GM12878 (cell line): ENCODE data around the gene DAB2IP. TPM values are rescaled to one million over a fixed set of nuclear protein-coding genes. Genes with fewer than 3 reads are reported as not detected.

Source experiments
- ATAC-seq: fragments of 200-7000 bp; cut with Tn5 transposase; 3 replicates; pipeline ENCODE4 v1.9.1; 2020; ENCODE audit warnings: mild to moderate bottlenecking, moderate library complexity
- BruUV-seq: library from RNA; stranded (reverse); fragments of 400-500 nt; replicated peaks from 2 replicates; lab custom pipeline; 2021; lab: Mats Ljungman, UMichigan
- CTCF ChIA-PET: fragments of 300-600 bp; sonication (Branson Sonifier 250); formaldehyde crosslinking; extraction: SDS; loops from one replicate; lab custom pipeline; 2021; ENCODE audit warnings: inconsistent platforms; lab: Yijun Ruan, JAX
- POLR2A ChIA-PET: fragments of 350-600 bp; formaldehyde crosslinking; extraction: SDS; loops from one replicate; lab custom pipeline; 2021; ENCODE audit warnings: inconsistent platforms; lab: Charles Lee
- RAD21 ChIA-PET: fragments of 300-600 bp; sonication (Branson Sonifier 250); formaldehyde crosslinking; loops from one replicate; lab custom pipeline; 2023; ENCODE audit warnings: antibody characterized with exemption; ENCODE audit not compliant: unreplicated experiment; lab: Charles Lee
- SMC1A ChIA-PET: fragments of 300-600 bp; sonication (Branson Sonifier 250); formaldehyde crosslinking; loops from one replicate; lab custom pipeline; 2023; ENCODE audit not compliant: unreplicated experiment, uncharacterized antibody; lab: Charles Lee
- DNase-seq: peaks from one replicate; pipeline ENCODE4 v3.0.0-alpha.2; 2011; ENCODE audit warnings: low read depth, low spot score
- FAIRE-seq: peaks from 3 replicates; lab custom pipeline; 2011; peaks lifted over from hg19 to GRCh38; lab: Jason Lieb, UNC
- H2AFZ ChIP-seq: 2 replicates; pipeline ENCODE4 v1.6.0; 2011; ENCODE audit warnings: low read depth, low read length, control low read depth; ENCODE audit not compliant: control insufficient read depth
- H3K27ac ChIP-seq: 2 replicates; pipeline ENCODE4 v1.5.1; 2011; ENCODE audit warnings: control low read depth; ENCODE audit not compliant: control insufficient read depth, insufficient read depth
- H3K27me3 ChIP-seq, 2 experiments: replicated peaks in 1 of 2; 2 replicates each; pipeline versions ENCODE4 v1.6.0 to v1.6.1; 2011; ENCODE audit warnings: low read length in 1 of 2; ENCODE audit not compliant: control insufficient read depth in 2 of 2, insufficient read depth in 2 of 2
- H3K36me3 ChIP-seq, 2 experiments: 2 replicates each; pipeline ENCODE4 v1.5.1; 2011; ENCODE audit warnings: low read length in 1 of 2; ENCODE audit not compliant: control insufficient read depth in 2 of 2, insufficient read depth in 2 of 2
- H3K4me1 ChIP-seq: 2 replicates; pipeline ENCODE4 v1.6.1; 2011; ENCODE audit warnings: mild to moderate bottlenecking, low read length, moderate library complexity, mixed read lengths; ENCODE audit not compliant: control insufficient read depth, insufficient read depth
- H3K4me2 ChIP-seq: 2 replicates; pipeline ENCODE4 v1.6.0; 2011; ENCODE audit warnings: control low read depth; ENCODE audit not compliant: control insufficient read depth, insufficient read depth
- H3K4me3 ChIP-seq: fragments of 200-600 bp; sonication (generic); 2 replicates; pipeline ENCODE4 v1.5.1; 2016
- H3K79me2 ChIP-seq: 2 replicates; pipeline ENCODE4 v1.6.0; 2011; ENCODE audit warnings: low read length; ENCODE audit not compliant: control insufficient read depth, insufficient read depth
- H3K9ac ChIP-seq: 2 replicates; pipeline ENCODE4 v1.8.0; 2011; ENCODE audit warnings: low read length, control low read depth, mixed read lengths; ENCODE audit not compliant: control insufficient read depth, insufficient read depth
- H3K9me3 ChIP-seq: replicated peaks from 3 replicates; pipeline ENCODE4 v1.5.1; 2011; ENCODE audit warnings: mild to moderate bottlenecking, low read length; ENCODE audit not compliant: control insufficient read depth, insufficient read depth
- H4K20me1 ChIP-seq: 2 replicates; pipeline ENCODE4 v1.6.0; 2011; ENCODE audit not compliant: control insufficient read depth, insufficient read depth
- BRCA1 ChIP-seq: IDR thresholded peaks from 2 replicates; pipeline ENCODE4 v1.6.1; 2011; ENCODE audit warnings: low read depth, low read length, improper control_type of control experiment
- CREB1 ChIP-seq: IDR thresholded peaks from 2 replicates; pipeline ENCODE4 v1.6.1; 2012; ENCODE audit warnings: low read depth, mild to moderate bottlenecking, inconsistent platforms
- CREM ChIP-seq: IDR thresholded peaks from 2 replicates; pipeline ENCODE4 v1.6.1; 2014; ENCODE audit warnings: antibody characterized with exemption, low read depth
- HCFC1 ChIP-seq: fragments of 150-350 bp; IDR thresholded peaks from 2 replicates; pipeline ENCODE4 v1.6.1; 2014; ENCODE audit warnings: low read length
- IRF4 ChIP-seq: IDR thresholded peaks from 2 replicates; pipeline ENCODE4 v1.6.1; 2011; ENCODE audit warnings: low read depth, low read length
- MTA3 ChIP-seq: IDR thresholded peaks from 2 replicates; pipeline ENCODE4 v1.6.1; 2012; ENCODE audit warnings: low read length, inconsistent platforms, borderline replicate concordance
- NR2C2 ChIP-seq: IDR thresholded peaks from 2 replicates; pipeline ENCODE4 v1.6.1; 2011; ENCODE audit warnings: borderline replicate concordance, low read depth; ENCODE audit not compliant: control insufficient read depth, insufficient read length
- PML ChIP-seq: IDR thresholded peaks from 2 replicates; pipeline ENCODE4 v1.6.1; 2012; ENCODE audit warnings: low read length, inconsistent platforms
- SUPT20H ChIP-seq: IDR thresholded peaks from 2 replicates; pipeline ENCODE4 v1.6.1; 2011; ENCODE audit warnings: low read depth, mild to moderate bottlenecking, low read length, moderate library complexity, borderline replicate concordance; ENCODE audit not compliant: control insufficient read depth
- ZNF207 ChIP-seq: fragments of 450-650 bp; IDR thresholded peaks from 2 replicates; pipeline ENCODE4 v1.6.1; 2014; ENCODE audit warnings: antibody characterized with exemption, mild to moderate bottlenecking, borderline replicate concordance
- WGBS: methylation state at CpG from one replicate; pipeline ENCODE4 v1.1.6; 2016; ENCODE audit warnings: low lambda C conversion rate; ENCODE audit not compliant: insufficient replicate concordance, insufficient coverage; ENCODE audit errors: missing lambda C conversion rate; 5-methylcytosine and 5-hydroxymethylcytosine counted together
- in situ Hi-C: fragments of 300-500 bp; cut with MboI; formaldehyde crosslinking; loops from 9 replicates; pipeline ENCODE4 v1.14.3; 2018; ENCODE audit warnings: mixed read lengths
- intact Hi-C: fragments of 100-400 bp; cut with micrococcal nuclease; formaldehyde crosslinking; loops from one replicate; pipeline ENCODE4 v1.14.2; 2022; ENCODE audit not compliant: unreplicated experiment
- polyA plus RNA-seq, 11 experiments: library from polyadenylated mRNA; depleted of rRNA in 4 of 11; unstranded in 6 of 11; stranded (reverse) in 5 of 11; fragments of >200 nt; fragmentation: Nextera tagmentation in 4 of 11; fragmentation: Illumina TruSeq in 1 of 11; extraction: Ambion mirVana in 4 of 11; extraction: Trizol in 1 of 11; gene quantifications; 1 replicate in 1 of 11; 2 replicates in 10 of 11; pipeline versions ENCODE4 v1.2.1 to v1.2.3, GENCODE V29; 2011 to 2016; ENCODE audit warnings: inconsistent platforms in 2 of 11, missing spikeins in 2 of 11, low read depth in 1 of 11
- total RNA-seq, 4 experiments: library from RNA; depleted of rRNA in 3 of 4; stranded (reverse); fragments of >200 nt in 3 of 4; fragmentation: Illumina TruSeq in 1 of 4; extraction: Trizol in 1 of 4; gene quantifications; 2 replicates each; pipeline versions ENCODE4 v1.2.1 to v1.2.3, GENCODE V29; 2013 to 2021
- TF ChIP-seq, protein P1 (sequence below): IDR thresholded peaks from 2 replicates; pipeline ENCODE4 v1.6.1; 2012; ENCODE audit warnings: mild to moderate bottlenecking, low read depth, low read length
- TF ChIP-seq, protein P2 (sequence below): fragments of 450-650 bp; IDR thresholded peaks from 2 replicates; pipeline ENCODE4 v1.6.1; 2018; ENCODE audit warnings: mild to moderate bottlenecking, low read depth, moderate library complexity; ENCODE audit not compliant: partially characterized antibody

DAB2IP gene
- total and polyA plus RNA-seq, 10 of the 15 experiments (the other 5 are each of a cell fraction or from before 2014, with no cell fraction given), result 0.03 to 0.38 (median 0.14) TPM; not detected in 6

DNA sequence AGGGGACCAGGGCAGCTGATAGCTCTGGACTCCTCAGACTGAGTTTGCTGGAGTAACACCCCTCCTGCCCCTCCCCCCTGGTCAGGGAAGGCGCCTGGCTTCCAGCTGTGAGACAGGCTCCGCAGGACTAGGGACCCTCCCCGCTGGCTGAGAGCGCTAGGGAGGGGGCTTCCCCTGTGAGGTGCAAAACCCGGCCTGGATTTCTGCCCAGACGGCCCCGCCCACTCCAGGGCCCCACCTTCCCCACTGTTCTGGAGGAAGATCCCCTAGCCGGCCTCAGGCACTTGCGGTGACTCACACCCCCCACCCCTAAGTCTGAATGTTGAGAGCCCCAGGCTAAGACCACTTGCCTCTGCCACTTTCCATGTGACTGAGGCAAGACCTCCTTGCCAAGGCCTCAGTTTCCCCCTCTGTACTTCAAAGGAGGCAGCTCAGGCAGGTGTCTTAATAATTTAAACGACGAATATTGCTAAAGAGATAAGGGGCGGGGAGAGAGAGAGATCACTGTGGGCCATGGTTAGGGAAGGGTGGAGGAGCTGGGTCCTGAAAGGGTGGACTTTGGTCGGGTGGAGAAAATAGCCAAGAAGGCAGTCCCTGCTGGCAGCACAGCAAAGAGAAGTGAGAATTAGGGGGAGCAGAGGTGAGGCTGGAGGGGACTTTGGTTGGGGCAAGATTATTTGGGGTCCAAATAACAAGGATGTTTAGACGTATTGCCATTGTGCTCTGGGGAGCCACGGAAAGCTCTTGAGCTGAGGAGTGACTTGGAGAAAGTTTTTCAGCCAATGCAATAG is 1.0 kb upstream of the DAB2IP start:
- DNase-seq (no peak), FAIRE-seq (no peak), ATAC-seq (peak; percentile 38; the same call in 1 of the 3 replicates)
- 20% methylated on average over 15 of the region's 15 CpGs for whole genome bisulfite sequencing
- Histone ChIP-seq H2AFZ (no peak overlapping the region), H3K4me2 (no peak overlapping the region), H3K27me3 (peaks cover 21 to 26% of the 10 kb centered on the region in 2 experiments), H3K4me3 (no peak overlapping the region), H3K27ac (no peak overlapping the region), H3K36me3 (no peaks in the 10 kb centered on the region), H3K9ac (no peak overlapping the region), H3K79me2 (no peaks in the 10 kb centered on the region), H3K9me3 (no peaks in the 10 kb centered on the region), H3K4me1 (no peaks in the 10 kb centered on the region), H4K20me1 (no peaks in the 10 kb centered on the region)
- in situ Hi-C loops, result no loop called here
- no peak for TF ChIP-seq ZNF207
- TF ChIP-seq, protein P1, sequence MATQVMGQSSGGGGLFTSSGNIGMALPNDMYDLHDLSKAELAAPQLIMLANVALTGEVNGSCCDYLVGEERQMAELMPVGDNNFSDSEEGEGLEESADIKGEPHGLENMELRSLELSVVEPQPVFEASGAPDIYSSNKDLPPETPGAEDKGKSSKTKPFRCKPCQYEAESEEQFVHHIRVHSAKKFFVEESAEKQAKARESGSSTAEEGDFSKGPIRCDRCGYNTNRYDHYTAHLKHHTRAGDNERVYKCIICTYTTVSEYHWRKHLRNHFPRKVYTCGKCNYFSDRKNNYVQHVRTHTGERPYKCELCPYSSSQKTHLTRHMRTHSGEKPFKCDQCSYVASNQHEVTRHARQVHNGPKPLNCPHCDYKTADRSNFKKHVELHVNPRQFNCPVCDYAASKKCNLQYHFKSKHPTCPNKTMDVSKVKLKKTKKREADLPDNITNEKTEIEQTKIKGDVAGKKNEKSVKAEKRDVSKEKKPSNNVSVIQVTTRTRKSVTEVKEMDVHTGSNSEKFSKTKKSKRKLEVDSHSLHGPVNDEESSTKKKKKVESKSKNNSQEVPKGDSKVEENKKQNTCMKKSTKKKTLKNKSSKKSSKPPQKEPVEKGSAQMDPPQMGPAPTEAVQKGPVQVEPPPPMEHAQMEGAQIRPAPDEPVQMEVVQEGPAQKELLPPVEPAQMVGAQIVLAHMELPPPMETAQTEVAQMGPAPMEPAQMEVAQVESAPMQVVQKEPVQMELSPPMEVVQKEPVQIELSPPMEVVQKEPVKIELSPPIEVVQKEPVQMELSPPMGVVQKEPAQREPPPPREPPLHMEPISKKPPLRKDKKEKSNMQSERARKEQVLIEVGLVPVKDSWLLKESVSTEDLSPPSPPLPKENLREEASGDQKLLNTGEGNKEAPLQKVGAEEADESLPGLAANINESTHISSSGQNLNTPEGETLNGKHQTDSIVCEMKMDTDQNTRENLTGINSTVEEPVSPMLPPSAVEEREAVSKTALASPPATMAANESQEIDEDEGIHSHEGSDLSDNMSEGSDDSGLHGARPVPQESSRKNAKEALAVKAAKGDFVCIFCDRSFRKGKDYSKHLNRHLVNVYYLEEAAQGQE, result no peak
- TF ChIP-seq PML, result no peak
- no peak for TF ChIP-seq SUPT20H
- no peak for TF ChIP-seq IRF4
- TF ChIP-seq NR2C2, result no peak
- TF ChIP-seq BRCA1, result no peak
- TF ChIP-seq, protein P2, sequence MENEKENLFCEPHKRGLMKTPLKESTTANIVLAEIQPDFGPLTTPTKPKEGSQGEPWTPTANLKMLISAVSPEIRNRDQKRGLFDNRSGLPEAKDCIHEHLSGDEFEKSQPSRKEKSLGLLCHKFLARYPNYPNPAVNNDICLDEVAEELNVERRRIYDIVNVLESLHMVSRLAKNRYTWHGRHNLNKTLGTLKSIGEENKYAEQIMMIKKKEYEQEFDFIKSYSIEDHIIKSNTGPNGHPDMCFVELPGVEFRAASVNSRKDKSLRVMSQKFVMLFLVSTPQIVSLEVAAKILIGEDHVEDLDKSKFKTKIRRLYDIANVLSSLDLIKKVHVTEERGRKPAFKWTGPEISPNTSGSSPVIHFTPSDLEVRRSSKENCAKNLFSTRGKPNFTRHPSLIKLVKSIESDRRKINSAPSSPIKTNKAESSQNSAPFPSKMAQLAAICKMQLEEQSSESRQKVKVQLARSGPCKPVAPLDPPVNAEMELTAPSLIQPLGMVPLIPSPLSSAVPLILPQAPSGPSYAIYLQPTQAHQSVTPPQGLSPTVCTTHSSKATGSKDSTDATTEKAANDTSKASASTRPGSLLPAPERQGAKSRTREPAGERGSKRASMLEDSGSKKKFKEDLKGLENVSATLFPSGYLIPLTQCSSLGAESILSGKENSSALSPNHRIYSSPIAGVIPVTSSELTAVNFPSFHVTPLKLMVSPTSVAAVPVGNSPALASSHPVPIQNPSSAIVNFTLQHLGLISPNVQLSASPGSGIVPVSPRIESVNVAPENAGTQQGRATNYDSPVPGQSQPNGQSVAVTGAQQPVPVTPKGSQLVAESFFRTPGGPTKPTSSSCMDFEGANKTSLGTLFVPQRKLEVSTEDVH, result no peak
- no peak for TF ChIP-seq CREM
- no peak for TF ChIP-seq HCFC1
- TF ChIP-seq MTA3, result no peak
- TF ChIP-seq CREB1, result no peak
- SMC1A ChIA-PET, result interaction anchor here (0.7 kb wide), 1 partner anchor 71 kb away, joined by 3 read pairs; no protein-coding TSS in a partner anchor
- BruUV-seq, result no TSS peak
- intact Hi-C loops, result no loop called here
- POLR2A ChIA-PET, result no interaction called here
- CTCF ChIA-PET, result no interaction called here
- RAD21 ChIA-PET, result no interaction called here
